H9 (cell line): ENCODE measurements around the gene MCRIP1. TPM values are rescaled to one million over a fixed set of nuclear protein-coding genes. Genes with fewer than 3 reads are reported as not detected.

ENCODE experiments used
- DNase-seq: peaks from one replicate; pipeline ENCODE4 v3.0.0-alpha.2; 2017
- H2AFZ ChIP-seq: one replicate; pipeline ENCODE4 v1.6.1; 2013; ENCODE audit warnings: mild to moderate bottlenecking, low read length, control low read depth, moderate library complexity
- H2AK5ac ChIP-seq: 2 replicates; pipeline ENCODE4 v1.6.1; 2013; ENCODE audit warnings: low read length, control low read depth, mixed read lengths; ENCODE audit not compliant: insufficient read length
- H2BK120ac ChIP-seq: one replicate; pipeline ENCODE4 v1.6.1; 2013; ENCODE audit warnings: low read depth, mild to moderate bottlenecking, low read length, control low read depth, inconsistent platforms; ENCODE audit not compliant: poor library complexity, severe bottlenecking
- H2BK12ac ChIP-seq: 2 replicates; pipeline ENCODE4 v1.6.1; 2013; ENCODE audit warnings: low read length, control low read depth, mixed read lengths, low read depth; ENCODE audit not compliant: insufficient read length
- H2BK15ac ChIP-seq: 2 replicates; pipeline ENCODE4 v1.6.1; 2013; ENCODE audit warnings: low read depth, low read length, control low read depth
- H2BK20ac ChIP-seq: one replicate; pipeline ENCODE4 v1.6.1; 2013; ENCODE audit warnings: low read depth, mild to moderate bottlenecking, low read length, control low read depth, inconsistent platforms; ENCODE audit not compliant: poor library complexity, severe bottlenecking
- H2BK5ac ChIP-seq: 2 replicates; pipeline ENCODE4 v1.6.1; 2013; ENCODE audit warnings: low read length, control low read depth, mixed read lengths; ENCODE audit not compliant: insufficient read length
- H3K14ac ChIP-seq: 2 replicates; pipeline ENCODE4 v1.6.1; 2013; ENCODE audit warnings: low read length, control low read depth; ENCODE audit not compliant: insufficient read depth
- H3K18ac ChIP-seq: 2 replicates; pipeline ENCODE4 v1.6.1; 2013; ENCODE audit warnings: low read depth, mild to moderate bottlenecking, mixed read lengths, low read length, control low read depth; ENCODE audit not compliant: insufficient read length
- H3K23ac ChIP-seq: 2 replicates; pipeline ENCODE4 v1.6.1; 2013; ENCODE audit warnings: low read length, control low read depth, mixed read lengths, low read depth; ENCODE audit not compliant: insufficient read length
- H3K23me2 ChIP-seq: 2 replicates; pipeline ENCODE4 v1.6.1; 2013; ENCODE audit warnings: low read depth, mild to moderate bottlenecking, mixed read lengths, low read length, control low read depth; ENCODE audit not compliant: insufficient read length, poor library complexity, severe bottlenecking
- H3K27ac ChIP-seq: 2 replicates; pipeline ENCODE4 v1.5.1; 2013; ENCODE audit warnings: low read length, control low read depth, mixed read lengths, low read depth; ENCODE audit not compliant: insufficient read length
- H3K27me3 ChIP-seq: 2 replicates; pipeline ENCODE4 v1.6.1; 2013; ENCODE audit warnings: low read length, control low read depth, inconsistent platforms; ENCODE audit not compliant: insufficient read depth
- H3K4ac ChIP-seq: 2 replicates; pipeline ENCODE4 v1.6.1; 2013; ENCODE audit warnings: low read depth, mild to moderate bottlenecking, control low read depth, inconsistent platforms, low read length, moderate library complexity
- H3K4me1 ChIP-seq: 2 replicates; pipeline ENCODE4 v1.6.1; 2013; ENCODE audit warnings: low read length, control low read depth, inconsistent platforms; ENCODE audit not compliant: insufficient read depth
- H3K4me2 ChIP-seq: 2 replicates; pipeline ENCODE4 v1.6.1; 2013; ENCODE audit warnings: low read length, control low read depth, mixed read lengths; ENCODE audit not compliant: insufficient read length, insufficient read depth
- H3K56ac ChIP-seq: 2 replicates; pipeline ENCODE4 v1.6.1; 2013; ENCODE audit warnings: low read depth, mild to moderate bottlenecking, mixed read lengths, low read length, control low read depth; ENCODE audit not compliant: insufficient read length
- H3K79me1 ChIP-seq: 2 replicates; pipeline ENCODE4 v1.6.1; 2013; ENCODE audit warnings: low read depth, mild to moderate bottlenecking, moderate library complexity, low read length, control low read depth, inconsistent platforms; ENCODE audit not compliant: insufficient read depth, poor library complexity, severe bottlenecking
- H3K79me2 ChIP-seq: 2 replicates; pipeline ENCODE4 v1.6.1; 2013; ENCODE audit warnings: low read length, control low read depth, inconsistent platforms; ENCODE audit not compliant: insufficient read depth
- H3K9ac ChIP-seq: 2 replicates; pipeline ENCODE4 v1.6.1; 2013; ENCODE audit warnings: low read length, control low read depth, mixed read lengths; ENCODE audit not compliant: insufficient read length; ENCODE audit errors: extremely low read depth
- H3K9me3 ChIP-seq: one replicate; pipeline ENCODE4 v1.6.1; 2013; ENCODE audit warnings: low read depth, low read length, inconsistent platforms; ENCODE audit not compliant: control insufficient read depth
- H3T11ph ChIP-seq: one replicate; pipeline ENCODE4 v1.6.1; 2013; ENCODE audit warnings: mild to moderate bottlenecking, low read length, control low read depth, inconsistent platforms
- H4K20me1 ChIP-seq: one replicate; pipeline ENCODE4 v1.6.1; 2013; ENCODE audit not compliant: control insufficient read depth, insufficient read length, insufficient read depth
- H4K5ac ChIP-seq: 2 replicates; pipeline ENCODE4 v1.6.1; 2013; ENCODE audit warnings: low read depth, mild to moderate bottlenecking, mixed read lengths, low read length, control low read depth; ENCODE audit not compliant: insufficient read length
- H4K8ac ChIP-seq: replicated peaks from 2 replicates; pipeline ENCODE4 v1.6.1; 2013; ENCODE audit warnings: low read length, control low read depth, mixed read lengths, low read depth; ENCODE audit not compliant: insufficient read length
- H4K91ac ChIP-seq: 2 replicates; pipeline ENCODE4 v1.6.1; 2013; ENCODE audit warnings: low read depth, mild to moderate bottlenecking, moderate library complexity, mixed read lengths, low read length, control low read depth; ENCODE audit not compliant: insufficient read length
- H3K27ac Mint-ChIP-seq, 3 experiments: 2 replicates in 2 of 3; 3 replicates in 1 of 3; pipeline ENCODE4 v1.8.0; 2020 to 2021; ENCODE audit warnings: mixed read lengths in 3 of 3, mild to moderate bottlenecking in 1 of 3, moderate library complexity in 1 of 3
- H3K27me3 Mint-ChIP-seq: 2 replicates; pipeline ENCODE4 v1.8.0; 2021; ENCODE audit warnings: low read depth, mild to moderate bottlenecking, moderate library complexity, mixed read lengths
- H3K36me3 Mint-ChIP-seq, 3 experiments: 2 replicates in 2 of 3; 3 replicates in 1 of 3; pipeline ENCODE4 v1.8.0; 2020 to 2021; ENCODE audit warnings: low read depth in 3 of 3, mixed read lengths in 3 of 3; ENCODE audit not compliant: insufficient read depth in 1 of 3
- H3K4me1 Mint-ChIP-seq, 2 experiments: 2 replicates each; pipeline ENCODE4 v1.8.0; 2020; ENCODE audit warnings: mixed read lengths in 2 of 2
- H3K4me3 Mint-ChIP-seq, 2 experiments: 2 replicates in 1 of 2; 3 replicates in 1 of 2; pipeline ENCODE4 v1.8.0; 2020 to 2021; ENCODE audit warnings: mild to moderate bottlenecking in 2 of 2, mixed read lengths in 2 of 2, moderate library complexity in 1 of 2
- H3K9me3 Mint-ChIP-seq, 2 experiments: 2 replicates in 1 of 2; 3 replicates in 1 of 2; pipeline ENCODE4 v1.8.0; 2020; ENCODE audit warnings: mild to moderate bottlenecking in 2 of 2, mixed read lengths in 2 of 2, moderate library complexity in 1 of 2
- WGBS: extraction: QIAGEN DNeasy Blood & Tissue Kit; methylation state at CpG from one replicate; pipeline ENCODE4 v1.1.7; 2013; ENCODE audit warnings: missing lambda C conversion rate, low lambda C conversion rate, mixed read lengths; ENCODE audit not compliant: insufficient read length; ENCODE audit errors: extremely low coverage; 5-methylcytosine and 5-hydroxymethylcytosine counted together
- total RNA-seq: library from RNA; stranded (reverse); gene quantifications from 2 replicates; pipeline ENCODE4 v1.2.1, GENCODE V29; 2021
- TF ChIP-seq, protein P1 (sequence below): fragments of 200-600 bp; sonication (generic); conservative IDR thresholded peaks from 3 replicates; pipeline ENCODE4 v1.8.0; 2021; ENCODE audit warnings: antibody characterized with exemption, mild to moderate bottlenecking

MCRIP1 gene
- total RNA-seq, 1 experiment from 2014 or later, result 118 TPM

DNA sequence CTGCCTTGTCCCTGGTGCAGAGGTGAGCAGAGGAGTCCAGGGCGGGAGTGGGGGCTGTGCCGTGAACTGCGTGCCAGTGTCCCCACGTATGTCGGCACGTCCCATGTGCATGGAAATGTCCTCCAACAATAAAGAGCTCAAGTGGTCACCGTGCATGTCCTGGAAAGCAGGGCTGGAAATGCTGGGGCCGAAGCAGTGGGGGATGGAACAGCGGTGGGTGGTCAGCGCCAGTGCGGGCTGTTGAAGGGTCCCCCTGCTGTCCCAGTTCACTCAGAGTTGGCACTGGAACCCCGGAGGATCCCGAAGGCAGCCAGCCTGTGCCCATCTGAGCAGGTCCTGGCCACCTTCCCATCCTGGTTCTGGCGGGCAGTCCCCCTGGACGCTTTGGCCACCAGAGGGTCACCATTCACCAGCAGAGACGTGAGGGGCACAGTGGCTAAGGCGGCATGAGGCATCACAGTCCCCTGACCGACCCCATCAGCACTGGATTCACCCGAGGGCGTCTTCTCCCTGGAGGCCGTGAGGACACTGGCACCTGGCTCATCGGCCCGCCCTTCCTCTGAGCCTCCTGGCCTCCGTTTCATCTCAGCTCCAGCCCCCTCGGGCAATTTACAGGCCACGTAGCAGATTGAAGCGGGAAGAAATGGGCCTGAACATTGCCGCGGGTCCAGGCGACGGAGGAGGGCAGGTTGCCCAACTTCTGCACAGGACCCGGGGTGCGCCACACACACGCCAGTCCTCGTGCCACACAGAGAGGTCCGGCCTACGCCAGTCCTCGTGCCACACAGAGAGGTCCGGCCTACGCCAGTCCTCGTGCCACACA is 19.0 kb downstream of the MCRIP1 start:
- Histone ChIP-seq H2BK5ac (no peak overlapping the region), H4K8ac (no peak overlapping the region), H3K18ac (no peak overlapping the region), H3K27me3 (no peaks in the 10 kb centered on the region), H2BK120ac (no peak overlapping the region), H2AK5ac (no peak overlapping the region), H3T11ph (no peak overlapping the region), H4K5ac (no peak overlapping the region), H2AFZ (no peak overlapping the region), H3K23me2 (no peaks in the 10 kb centered on the region), H2BK12ac (no peak overlapping the region), H3K14ac (no peak overlapping the region), H3K27ac (no peak overlapping the region), H3K23ac (no peak overlapping the region), H3K4ac (no peak overlapping the region), H3K9me3 (no peaks in the 10 kb centered on the region), H4K91ac (no peak overlapping the region), H3K9ac (no peak overlapping the region), H3K79me2 (no peaks in the 10 kb centered on the region), H4K20me1 (no peaks in the 10 kb centered on the region), H3K4me1 (no peaks in the 10 kb centered on the region), H3K56ac (no peak overlapping the region), H2BK15ac (no peak overlapping the region), H3K79me1 (no peaks in the 10 kb centered on the region), H3K4me2 (no peak overlapping the region), H2BK20ac (no peak overlapping the region)
- H3K27me3 Mint-ChIP-seq, result peaks cover 18% of the 10 kb centered on the region
- WGBS, result no CpG with 5 or more reads among the region's 41 CpGs
- no peaks in the 10 kb centered on the region; a peak in 3 of 5 replicates for H3K9me3 Mint-ChIP-seq
- no peak for DNase-seq
- no peak overlapping the region for H3K27ac Mint-ChIP-seq
- H3K4me3 Mint-ChIP-seq, result no peak overlapping the region
- peaks cover 0 to 6% of the 10 kb centered on the region in 2 experiments; a peak in 1 of 4 replicates for H3K4me1 Mint-ChIP-seq
- TF ChIP-seq, protein P1, sequence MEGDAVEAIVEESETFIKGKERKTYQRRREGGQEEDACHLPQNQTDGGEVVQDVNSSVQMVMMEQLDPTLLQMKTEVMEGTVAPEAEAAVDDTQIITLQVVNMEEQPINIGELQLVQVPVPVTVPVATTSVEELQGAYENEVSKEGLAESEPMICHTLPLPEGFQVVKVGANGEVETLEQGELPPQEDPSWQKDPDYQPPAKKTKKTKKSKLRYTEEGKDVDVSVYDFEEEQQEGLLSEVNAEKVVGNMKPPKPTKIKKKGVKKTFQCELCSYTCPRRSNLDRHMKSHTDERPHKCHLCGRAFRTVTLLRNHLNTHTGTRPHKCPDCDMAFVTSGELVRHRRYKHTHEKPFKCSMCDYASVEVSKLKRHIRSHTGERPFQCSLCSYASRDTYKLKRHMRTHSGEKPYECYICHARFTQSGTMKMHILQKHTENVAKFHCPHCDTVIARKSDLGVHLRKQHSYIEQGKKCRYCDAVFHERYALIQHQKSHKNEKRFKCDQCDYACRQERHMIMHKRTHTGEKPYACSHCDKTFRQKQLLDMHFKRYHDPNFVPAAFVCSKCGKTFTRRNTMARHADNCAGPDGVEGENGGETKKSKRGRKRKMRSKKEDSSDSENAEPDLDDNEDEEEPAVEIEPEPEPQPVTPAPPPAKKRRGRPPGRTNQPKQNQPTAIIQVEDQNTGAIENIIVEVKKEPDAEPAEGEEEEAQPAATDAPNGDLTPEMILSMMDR, result no peak
- no peaks in the 10 kb centered on the region for H3K36me3 Mint-ChIP-seq
